ENCODE results near the gene ADCY1.
"Not testable (repeated sequence)": the region's sequence is repeated elsewhere in the genome, so short reads cannot be mapped to it uniquely, and the experiment has no call there.

Gene ADCY1

DNA sequence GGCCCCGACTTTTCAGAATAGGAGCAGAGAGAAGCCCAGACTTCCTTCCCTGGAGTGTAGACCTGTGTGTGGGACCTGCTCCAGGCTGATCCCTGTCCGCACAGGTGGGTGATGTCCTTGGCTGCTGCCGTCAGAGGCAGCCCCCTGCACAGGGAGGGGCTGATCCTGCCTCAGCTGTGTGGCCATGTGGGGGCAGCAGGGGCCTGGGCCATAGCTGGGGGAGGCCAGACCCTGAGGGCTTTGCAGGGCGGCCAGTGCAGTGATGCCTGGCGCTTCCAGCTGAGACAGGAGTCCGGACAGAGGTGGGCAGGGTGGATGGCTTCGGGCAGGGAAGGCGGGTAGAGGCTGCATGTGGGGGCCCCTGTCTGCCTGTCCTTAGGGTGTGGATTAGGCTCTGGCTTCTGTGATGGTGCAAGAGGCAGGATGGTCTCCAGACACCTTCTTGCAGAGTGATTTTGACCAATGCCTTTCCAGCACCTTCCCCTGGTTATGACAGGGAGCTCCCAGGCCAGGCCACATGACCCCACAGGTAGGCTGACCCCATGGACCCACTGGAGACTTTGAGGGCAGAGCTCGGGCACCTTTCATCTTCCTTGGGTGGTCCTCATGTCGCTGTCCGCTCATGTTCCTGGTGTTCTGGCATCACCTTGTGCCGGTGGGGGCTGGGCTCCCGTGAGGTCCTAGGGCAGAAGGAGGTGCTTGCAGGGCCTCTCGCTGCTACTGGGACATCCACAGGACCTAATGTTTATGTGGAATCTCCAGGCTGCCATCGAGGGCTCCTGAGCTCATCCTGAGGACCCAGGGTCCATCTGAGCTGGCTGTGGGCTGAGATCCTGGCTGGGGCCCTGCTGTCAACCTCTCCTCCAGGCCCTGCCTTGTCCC, 141.5 kb downstream of the ADCY1 start:
- DNase-seq: no peak

DNA sequence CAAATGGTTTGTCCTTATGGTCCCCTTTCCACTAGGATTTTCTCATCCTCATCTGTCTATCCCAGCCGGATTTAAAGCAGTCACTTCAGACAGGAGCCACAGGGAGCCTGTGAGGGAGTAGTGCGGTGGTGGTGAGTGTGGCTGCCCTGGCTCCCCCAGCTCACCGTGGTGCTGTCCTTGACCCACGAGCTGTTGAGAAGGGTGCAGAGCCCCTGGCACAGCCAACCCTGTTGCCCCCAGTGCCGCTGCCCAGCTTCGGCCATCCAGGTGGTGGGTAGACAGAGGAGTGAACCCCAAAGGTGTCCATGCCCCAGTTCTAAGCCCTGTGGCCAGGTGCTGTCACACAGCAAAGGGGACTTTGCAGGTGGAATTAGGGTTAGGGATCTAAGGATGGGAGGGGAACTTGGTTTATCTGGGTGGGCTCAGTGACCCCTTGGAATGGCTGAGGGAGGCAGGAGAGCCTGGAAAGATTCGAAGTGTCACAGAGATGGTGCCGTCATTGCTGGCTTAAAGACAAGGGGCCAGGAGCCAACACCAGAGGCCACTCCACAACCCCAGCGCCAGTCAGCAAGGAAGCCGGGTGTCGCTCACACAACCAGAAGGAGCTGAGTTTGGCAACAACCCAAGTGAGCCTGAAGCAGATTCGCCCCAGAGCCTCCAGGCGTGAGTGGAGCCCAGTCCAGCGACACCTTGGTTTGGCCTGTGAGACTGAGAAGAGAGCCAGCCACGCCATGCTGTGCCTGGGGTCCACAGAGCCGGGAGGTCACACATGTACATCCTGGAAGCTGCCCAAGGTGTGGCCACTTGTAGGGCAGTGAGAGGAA, 142.4 kb downstream of the ADCY1 start:
- DNase-seq: no peak

DNA sequence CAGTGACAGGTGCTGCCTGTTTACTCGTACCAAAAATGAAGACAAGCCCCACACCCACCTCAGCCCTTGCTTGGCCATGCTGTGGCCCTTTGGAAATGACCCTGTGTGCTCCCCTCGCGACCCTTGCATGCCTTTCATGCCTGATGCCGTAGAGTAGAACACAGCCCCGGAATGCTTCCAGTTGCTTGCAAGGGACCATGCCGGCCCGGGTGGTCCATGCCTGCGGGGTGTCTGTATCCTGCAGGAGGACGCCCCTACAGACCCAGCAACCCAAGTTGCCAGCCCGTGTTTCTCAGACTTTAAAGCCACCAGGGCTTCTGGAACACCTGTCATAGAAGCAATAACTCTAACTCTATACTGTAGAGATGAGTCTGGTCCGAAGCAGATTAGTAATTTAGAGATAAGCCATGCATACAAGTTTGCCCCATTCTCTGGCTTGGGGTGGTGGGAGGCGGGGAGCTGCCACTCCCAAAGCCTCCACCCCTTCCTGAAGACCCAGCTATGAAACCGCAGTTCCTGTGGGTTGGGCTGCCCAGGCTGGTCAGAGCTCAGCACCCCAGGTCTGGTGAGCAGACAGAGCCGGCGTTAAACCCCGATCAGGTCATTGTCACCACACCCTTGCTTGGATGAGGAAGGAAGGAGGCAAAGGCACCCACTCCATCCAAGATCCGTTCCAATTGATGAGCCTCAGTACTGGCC, 143.5 kb downstream of the ADCY1 start:
- no peak for DNase-seq

DNA sequence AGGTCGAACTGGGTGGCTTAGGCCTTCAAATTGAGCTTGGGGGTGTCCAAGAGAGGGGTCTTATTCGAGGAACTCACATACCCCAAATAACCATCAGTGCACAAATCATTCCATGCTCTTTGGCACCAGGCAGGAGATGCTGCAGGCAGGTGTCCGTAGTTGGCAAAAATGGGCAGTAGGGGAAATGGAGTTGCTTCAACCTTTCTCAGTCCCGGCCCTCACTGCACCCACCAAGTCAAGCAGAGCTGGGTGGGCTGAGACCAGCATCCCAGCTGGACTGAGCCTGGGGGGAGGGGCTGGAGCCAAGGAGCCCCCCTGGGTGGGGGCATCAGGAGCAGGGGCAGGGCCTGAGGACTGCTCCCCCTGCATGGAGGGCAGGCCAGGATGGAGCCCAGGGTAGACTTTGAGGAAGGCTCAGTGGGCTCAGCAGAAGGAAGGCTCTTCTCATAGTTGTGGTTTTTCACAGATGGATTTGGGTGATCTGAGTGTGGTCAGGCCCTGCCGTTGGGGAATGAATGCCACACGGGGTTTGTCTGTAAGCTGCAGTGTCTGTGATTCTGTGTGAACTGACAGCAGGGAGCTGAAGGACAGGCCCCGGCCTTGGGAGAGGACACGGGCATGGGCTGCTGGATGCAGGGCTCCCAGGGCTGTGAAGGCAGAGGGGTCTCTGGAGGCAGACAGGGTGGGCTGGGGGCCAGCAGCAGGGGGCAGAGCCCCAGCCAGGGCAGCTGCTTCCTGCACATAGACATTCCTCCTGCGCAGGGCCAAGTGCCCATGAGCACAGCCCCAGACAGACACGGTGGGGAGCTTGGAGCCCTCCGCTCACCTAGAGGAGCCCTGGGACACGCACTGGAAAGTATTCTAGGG, 144.5 kb downstream of the ADCY1 start:
- DNase-seq: no peak

DNA sequence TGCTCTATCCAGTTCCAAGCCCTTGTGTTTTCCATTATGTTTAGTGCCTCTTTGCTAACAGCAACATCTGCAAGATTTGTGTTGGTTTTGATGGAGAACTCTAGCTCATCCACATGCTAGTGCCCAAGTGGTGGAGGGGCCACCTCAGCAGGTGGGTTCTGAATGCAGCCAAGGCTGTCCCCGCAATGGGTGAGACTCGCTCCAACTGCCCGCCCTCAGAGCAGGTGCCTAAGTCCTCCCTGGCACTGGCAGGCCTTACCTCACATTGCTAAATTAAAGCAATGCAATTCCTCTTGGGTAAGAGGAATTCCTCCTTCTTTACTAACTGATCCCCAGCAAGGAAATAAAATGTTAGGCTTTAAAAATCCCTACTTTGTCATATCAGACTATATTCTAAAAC, 146.8 kb downstream of the ADCY1 start:
- DNase-seq: no peak

DNA sequence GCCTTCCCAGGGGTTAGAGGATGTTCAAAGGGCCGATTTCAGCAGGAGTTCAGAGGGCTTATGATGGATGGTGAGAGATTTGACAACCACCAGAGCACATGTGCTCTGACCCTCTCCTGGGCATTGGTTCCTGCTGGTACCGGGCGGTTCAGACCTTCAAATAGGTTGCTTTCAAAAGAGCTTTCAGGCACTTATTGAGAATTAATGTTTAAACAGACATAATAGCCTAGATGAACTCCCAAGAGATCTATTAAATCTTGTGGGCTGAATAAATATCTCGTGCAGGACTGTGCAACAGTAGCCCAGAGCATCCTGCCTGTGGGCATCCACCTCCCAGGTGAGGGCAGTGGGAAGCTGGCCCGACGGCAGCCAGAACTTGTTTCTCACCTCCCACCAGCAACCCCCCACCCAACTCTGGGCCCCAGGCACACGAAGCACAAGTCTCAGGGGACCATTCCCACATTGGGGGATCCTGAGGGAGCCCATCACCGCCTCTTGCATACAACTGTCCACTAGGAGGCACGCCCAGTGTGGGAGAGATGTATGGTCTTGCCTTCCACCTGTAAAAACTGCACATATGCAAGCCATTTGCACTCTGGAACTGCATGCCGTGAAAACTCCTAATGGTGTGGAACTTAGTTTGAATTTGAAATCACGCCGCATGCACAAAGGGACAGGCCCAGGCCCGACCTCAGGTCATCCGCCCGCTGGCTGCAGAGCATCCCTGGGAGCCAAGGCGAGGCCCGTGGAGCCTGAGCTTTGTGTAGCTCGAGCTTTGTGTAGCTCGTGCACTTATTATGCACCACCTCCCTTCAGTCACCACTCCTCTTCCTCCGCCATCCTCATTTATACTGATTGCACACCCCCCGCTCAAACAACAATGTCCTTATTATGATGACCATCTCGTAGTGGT, 147.8 kb downstream of the ADCY1 start:
- no peak for DNase-seq

DNA sequence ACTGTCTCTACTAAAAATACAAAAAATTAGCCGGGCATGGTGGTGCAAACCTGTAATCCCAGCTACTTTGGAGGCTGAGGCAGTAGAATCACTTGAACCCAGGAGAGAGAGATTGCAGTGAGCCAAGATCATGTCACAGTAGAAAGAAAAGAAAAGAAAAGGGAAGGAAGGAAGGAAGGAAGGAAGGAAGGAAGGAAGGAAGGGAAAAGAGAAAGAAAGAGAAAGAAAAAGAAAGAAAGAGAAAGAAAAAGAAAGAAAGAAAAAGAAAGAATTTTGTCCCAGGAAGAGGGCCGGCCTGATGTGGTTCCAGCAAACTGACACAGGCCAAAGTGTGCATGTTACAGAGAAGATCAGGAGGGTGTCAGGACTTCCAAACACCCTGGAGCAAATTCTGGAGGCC, 151.1 kb downstream of the ADCY1 start:
- not testable (repeated sequence) for DNase-seq

DNA sequence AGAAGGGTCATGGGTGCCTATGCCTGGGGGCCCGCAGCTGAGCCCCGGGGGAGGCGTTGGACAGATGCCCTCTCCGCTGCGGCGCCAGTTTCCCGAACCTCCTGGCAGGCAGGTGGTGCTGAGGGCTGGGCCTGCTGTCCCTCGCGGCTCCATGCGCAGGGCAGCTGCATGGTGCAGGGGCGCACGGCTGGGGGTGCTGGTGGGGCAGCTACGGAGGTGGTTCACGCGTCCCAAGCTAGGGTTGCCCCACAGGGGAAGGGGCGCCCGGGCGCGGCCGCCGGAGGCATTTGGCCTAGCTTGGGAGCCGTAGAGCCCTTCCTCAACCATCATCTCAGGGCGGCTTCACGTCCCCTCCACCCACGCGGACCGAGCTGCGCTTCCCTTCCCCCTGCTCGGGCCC, 152.7 kb downstream of the ADCY1 start:
- DNase-seq: no peak

DNA sequence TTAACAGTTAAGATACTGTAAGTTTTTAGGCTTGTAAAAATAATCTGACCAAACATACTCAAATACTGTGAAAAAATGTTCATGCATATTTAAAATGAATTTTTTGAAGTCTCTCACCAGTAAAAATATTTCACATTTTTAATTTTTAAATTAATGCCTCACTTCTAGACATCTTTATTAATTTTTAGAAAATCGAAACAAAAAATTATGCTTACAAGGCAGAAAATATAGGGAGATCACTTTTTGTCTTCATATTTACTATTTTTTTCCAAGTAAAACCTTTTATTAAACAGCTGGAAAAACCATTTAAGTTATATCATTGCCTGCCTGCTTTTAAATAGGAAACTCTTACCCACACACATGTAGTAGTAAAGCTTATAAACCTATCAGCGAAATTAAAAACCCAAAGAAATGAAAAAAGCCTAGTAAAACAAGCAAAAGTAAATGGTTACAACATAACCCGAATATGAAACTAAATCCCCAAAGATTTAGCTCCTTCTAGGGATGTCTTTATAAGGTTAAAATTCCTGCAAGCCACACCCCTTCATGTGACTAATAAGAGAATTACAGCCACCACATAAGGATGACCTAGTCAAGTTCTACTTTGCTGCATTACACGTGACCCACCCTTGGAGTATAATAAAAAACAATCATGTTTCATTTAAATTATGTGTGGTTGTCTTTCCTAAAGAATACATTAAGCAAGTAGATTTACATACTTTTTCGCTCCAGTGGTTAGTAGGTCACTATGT, 157.7 kb downstream of the ADCY1 start:
- not testable (repeated sequence) for DNase-seq

DNA sequence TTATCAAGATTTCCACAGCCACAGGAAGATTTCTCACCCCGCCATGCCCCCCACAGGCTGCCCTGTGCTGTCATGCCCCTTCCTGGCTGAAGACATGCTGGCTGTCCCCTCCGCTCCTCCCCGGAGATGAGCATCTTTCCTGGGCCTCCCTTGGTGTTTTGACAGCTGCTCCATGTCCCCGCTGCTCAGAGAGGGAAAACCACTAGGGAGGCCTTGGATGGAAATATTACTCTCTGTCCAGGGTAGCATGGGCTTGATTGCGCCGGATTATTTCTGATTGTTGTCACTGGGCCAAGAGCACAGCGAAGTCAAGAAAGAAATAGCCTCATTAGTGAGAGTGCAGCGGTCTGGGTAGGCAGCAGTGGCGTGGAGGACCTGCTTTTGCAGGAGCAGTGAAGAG, 164.8 kb downstream of the ADCY1 start:
- not testable (repeated sequence) for DNase-seq

DNA sequence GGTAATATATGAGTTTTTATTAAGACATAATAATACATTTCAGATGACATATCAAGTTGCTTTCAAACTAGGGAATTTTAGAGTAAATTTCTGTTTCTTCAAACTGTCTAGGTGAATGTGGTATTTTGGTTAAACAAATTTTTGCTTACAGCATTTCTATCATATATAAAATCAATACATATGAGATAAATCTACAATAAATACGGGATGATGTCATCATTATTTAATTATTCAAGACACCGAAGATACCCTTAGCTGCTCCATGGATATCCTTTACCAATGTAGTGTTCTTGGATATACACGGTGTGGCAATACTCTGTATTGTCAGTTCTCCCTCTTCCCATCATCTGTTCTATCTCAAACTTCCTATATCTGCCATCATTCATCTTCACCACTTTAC, 166.4 kb downstream of the ADCY1 start:
- DNase-seq: not testable (repeated sequence)

DNA sequence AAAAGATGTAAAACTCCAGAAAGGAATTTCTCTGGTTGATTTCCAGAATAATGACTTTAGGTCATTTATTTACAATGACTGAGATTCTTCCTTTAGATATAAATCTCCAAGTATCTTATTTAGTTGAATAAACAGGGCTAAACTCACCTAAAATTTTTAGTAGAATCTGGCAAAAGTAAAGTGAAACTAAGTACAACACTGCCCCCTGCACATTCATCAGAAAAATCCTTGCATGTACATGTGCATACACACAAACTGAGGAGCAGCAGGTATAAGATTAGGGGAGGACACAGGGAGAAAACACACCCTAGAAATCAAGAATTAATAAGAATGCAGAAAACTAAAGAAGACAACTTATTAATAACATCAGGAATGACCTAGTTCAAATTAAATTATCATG, 174.8 kb downstream of the ADCY1 start:
- not testable (repeated sequence) for DNase-seq

DNA sequence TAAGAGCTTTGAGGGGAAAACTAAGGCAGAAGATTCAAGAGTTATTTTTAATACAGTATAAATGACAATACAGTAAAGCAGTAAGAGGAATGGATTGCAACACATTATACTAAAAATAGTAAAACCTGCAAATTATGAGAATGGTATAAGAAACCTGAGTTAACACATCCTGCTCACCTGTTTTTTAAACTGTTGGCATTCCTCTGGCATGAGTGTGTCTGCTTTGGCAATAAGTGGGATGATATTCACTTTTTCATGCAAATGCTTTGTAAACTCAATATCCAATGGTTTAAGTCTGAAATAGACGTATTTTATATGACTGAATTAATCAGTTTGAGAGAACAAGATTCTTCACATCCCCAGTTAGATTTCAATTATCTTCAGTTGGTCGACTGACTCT, 177.2 kb downstream of the ADCY1 start:
- DNase-seq: not testable (repeated sequence)

DNA sequence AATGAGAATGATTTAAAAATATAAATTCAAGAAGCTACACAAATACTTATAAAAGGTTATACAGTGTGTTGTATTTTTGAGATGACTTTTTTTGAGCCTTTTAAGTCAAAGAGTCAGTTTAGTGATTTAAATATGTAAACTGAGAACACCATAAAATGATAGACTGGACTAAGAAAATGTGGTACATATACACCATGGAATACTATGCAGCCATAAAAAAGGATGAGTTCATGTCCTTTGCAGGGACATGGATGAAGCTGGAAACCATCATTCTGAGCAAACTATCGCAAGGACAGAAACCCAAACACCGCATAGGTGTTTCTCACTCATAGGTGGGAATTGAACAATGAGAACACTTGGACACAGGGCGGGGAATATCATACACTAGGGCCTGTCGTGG, 182.2 kb downstream of the ADCY1 start:
- DNase-seq: not testable (repeated sequence)

DNA sequence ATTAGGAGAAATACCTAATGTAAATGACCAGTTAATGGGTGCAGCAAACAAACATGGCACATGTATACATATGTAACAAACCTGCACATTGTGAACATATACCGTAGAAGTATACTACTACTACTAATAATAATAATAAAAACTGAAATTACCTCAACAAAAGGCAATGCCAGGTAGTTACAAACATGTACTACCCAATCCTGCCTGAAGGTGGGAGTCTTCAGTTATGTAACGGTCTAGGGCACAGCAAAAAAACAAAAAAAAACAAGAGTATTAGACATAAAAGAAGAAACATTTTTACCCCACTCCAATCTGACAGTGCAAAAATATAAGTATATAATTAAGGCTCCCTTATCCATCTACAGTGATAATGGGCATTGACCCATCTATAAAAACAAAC, 182.6 kb downstream of the ADCY1 start:
- DNase-seq: not testable (repeated sequence)

DNA sequence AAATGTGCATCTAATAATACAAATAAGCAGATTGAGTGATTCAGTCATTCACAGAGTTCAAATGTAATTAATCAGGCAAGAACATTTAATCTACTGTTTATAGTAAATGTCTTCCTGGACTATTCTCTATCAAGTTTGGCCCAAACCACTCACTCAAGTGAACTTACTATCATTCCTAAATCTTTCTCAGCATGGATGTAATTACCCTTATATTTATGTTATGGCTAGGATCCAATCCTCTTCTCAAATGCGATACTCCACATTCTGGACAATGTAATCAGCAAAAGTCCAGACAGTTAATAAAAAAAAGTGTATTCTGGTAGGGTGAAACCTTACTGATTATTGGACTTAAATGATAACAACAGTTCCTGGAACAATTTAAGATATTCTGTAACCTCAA, 185.3 kb downstream of the ADCY1 start:
- DNase-seq: not testable (repeated sequence)

DNA sequence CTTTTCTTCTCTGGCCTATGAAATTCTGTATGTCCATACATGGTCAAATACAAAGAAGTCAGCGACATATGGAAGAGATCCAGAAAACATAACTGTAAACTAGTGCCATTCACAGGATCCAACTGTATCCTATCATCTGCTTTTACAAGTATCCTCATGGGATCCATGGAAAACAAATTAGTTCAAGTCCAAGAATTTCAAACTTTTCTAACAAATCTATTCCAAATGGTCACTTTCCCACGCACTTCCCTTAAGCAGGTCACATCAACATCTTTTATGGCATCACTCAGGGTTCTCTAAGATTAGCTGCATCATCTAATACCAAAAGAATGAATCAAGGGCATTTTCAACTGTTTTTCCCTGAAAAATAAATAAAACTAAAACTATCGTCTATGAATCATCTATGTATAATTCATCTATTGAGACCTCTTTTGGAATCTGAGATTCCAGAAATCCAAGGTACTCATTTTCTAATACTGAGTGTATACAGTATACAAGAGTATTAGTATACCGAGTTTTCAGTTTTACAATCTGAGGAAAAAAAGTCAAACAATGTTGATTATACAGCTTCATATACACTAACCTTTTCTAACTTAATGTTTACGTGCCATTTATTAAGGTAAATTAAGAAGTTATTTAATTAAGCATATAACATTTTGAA, 187.5 kb downstream of the ADCY1 start:
- not testable (repeated sequence) for DNase-seq

DNA sequence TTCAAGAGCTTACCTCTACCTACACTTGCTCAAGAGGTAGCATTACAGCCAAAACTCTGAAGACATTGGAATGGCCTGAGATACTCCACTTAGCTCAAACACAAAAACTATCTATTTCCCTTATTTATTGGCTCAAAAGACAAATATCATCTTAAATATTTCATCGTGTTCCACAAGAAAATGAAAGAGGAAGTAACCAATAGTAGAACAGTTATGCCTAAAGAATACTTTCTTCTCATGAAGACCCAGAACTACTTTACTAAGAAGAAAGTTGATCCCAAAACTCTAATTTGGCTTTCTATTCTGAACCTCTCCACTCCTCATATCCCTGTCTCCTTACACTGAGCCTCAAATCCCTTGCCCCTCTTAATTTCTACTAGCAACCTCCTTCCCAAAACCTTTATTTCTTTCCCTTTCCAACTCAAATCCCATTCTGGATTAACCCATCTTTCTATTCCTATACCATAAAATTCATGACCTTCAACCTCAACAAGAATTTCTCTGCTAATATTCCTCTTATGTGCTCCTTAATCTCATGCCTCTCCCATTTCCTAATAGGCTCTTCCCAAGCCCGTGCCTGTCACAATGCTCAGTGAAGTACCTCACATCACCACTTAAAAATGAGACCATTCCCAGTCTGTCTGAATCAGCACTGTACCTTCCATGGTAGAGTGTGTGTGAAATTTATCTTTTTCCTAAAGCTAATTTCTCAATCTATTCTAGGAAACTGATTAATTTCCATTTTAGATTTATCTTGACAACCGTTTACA, 188.2 kb downstream of the ADCY1 start:
- not testable (repeated sequence) for DNase-seq

Data from NCI-H2107 (cell line).